ENCODE measurements around the gene ZCCHC17. TPM values are rescaled to one million over a fixed set of nuclear protein-coding genes. Genes with fewer than 3 reads are reported as not detected.

Gene ZCCHC17
- total RNA-seq, 1 donor = 30.4 TPM

GRCh38 chr1:31364561-31365250 is 67.9 kb downstream of the ZCCHC17 start:
- Histone ChIP-seq H3K4me1 (ENCODE audit: insufficient read depth, low read length) (no peaks in the 10 kb centered on the region), H3K4me3 (ENCODE audit: insufficient read depth, low read length) (no peak overlapping the region), H3K4me2 (ENCODE audit: insufficient read depth, low read length) (no peak overlapping the region), H2AFZ (ENCODE audit: low read length) (no peak overlapping the region), H4K20me1 (ENCODE audit: insufficient read depth, low read length) (peaks cover 3% of the 10 kb centered on the region), H3K79me2 (ENCODE audit: insufficient read depth, low read length) (no peaks in the 10 kb centered on the region), H3K9me3 (ENCODE audit: low read depth, low read length) (no peaks in the 10 kb centered on the region), H3K27ac (ENCODE audit: low read depth, low read length) (no peak overlapping the region), H3K27me3 (ENCODE audit: insufficient read depth, low read length) (no peaks in the 10 kb centered on the region), H3K36me3 (ENCODE audit: insufficient read depth, low read length) (peaks cover 38% of the 10 kb centered on the region)
- no peak for TF ChIP-seq CTCF (IDR thresholded peaks at IDR 0.05; ENCODE audit: extremely low read depth, low read depth, low read length)
- DNase-seq (ENCODE audit: insufficient read length, low spot score, missing footprints) = no peak

- Histone ChIP-seq H3K4me1 (ENCODE audit: insufficient read depth, low read length) (no peaks in the 10 kb centered on the region), H3K79me2 (ENCODE audit: insufficient read depth, low read length) (no peaks in the 10 kb centered on the region), H3K27me3 (ENCODE audit: insufficient read depth, low read length) (no peaks in the 10 kb centered on the region), H3K27ac (ENCODE audit: low read depth, low read length) (no peak overlapping the region), H3K4me2 (ENCODE audit: insufficient read depth, low read length) (no peak overlapping the region), H3K9me3 (ENCODE audit: low read depth, low read length) (no peaks in the 10 kb centered on the region), H4K20me1 (ENCODE audit: insufficient read depth, low read length) (peaks cover 3% of the 10 kb centered on the region), H3K4me3 (ENCODE audit: insufficient read depth, low read length) (no peak overlapping the region), H2AFZ (ENCODE audit: low read length) (no peak overlapping the region), H3K36me3 (ENCODE audit: insufficient read depth, low read length) (peaks cover 29% of the 10 kb centered on the region)
- TF ChIP-seq CTCF (IDR thresholded peaks at IDR 0.05; ENCODE audit: extremely low read depth, low read depth, low read length) = no peak
- no peak for DNase-seq (ENCODE audit: insufficient read length, low spot score, missing footprints)
These were observed 70.0 kb downstream of the ZCCHC17 start for GRCh38 chr1:31366796-31367195.

- no peak for TF ChIP-seq CTCF (IDR thresholded peaks at IDR 0.05; ENCODE audit: extremely low read depth, low read depth, low read length)
- no peak overlapping the region for H2AFZ ChIP-seq (ENCODE audit: low read length)
These were observed 71.8 kb downstream of the ZCCHC17 start for GRCh38 chr1:31368611-31369107.

GRCh38 chr1:31370021-31370420 is 73.2 kb downstream of the ZCCHC17 start:
- Histone ChIP-seq H2AFZ (ENCODE audit: low read length) (no peak overlapping the region), H3K27me3 (ENCODE audit: insufficient read depth, low read length) (no peaks in the 10 kb centered on the region), H4K20me1 (ENCODE audit: insufficient read depth, low read length) (no peaks in the 10 kb centered on the region), H3K79me2 (ENCODE audit: insufficient read depth, low read length) (no peaks in the 10 kb centered on the region), H3K4me1 (ENCODE audit: insufficient read depth, low read length) (peaks cover 22% of the 10 kb centered on the region), H3K36me3 (ENCODE audit: insufficient read depth, low read length) (peaks cover 18% of the 10 kb centered on the region), H3K4me3 (ENCODE audit: insufficient read depth, low read length) (no peak overlapping the region), H3K4me2 (ENCODE audit: insufficient read depth, low read length) (no peak overlapping the region), H3K27ac (ENCODE audit: low read depth, low read length) (no peak overlapping the region), H3K9me3 (ENCODE audit: low read depth, low read length) (no peaks in the 10 kb centered on the region)
- no peak for DNase-seq (ENCODE audit: insufficient read length, low spot score, missing footprints)
- no peak for TF ChIP-seq CTCF (IDR thresholded peaks at IDR 0.05; ENCODE audit: extremely low read depth, low read depth, low read length)

More at GRCh38 chr1:31368611-31369107, 71.8 kb downstream of the ZCCHC17 start:
- Histone ChIP-seq H3K27me3 (ENCODE audit: insufficient read depth, low read length) (no peaks in the 10 kb centered on the region), H3K79me2 (ENCODE audit: insufficient read depth, low read length) (no peaks in the 10 kb centered on the region), H3K36me3 (ENCODE audit: insufficient read depth, low read length) (peaks cover 28% of the 10 kb centered on the region), H3K4me1 (ENCODE audit: insufficient read depth, low read length) (peaks cover 8% of the 10 kb centered on the region), H4K20me1 (ENCODE audit: insufficient read depth, low read length) (no peaks in the 10 kb centered on the region), H3K9me3 (ENCODE audit: low read depth, low read length) (no peaks in the 10 kb centered on the region), H3K4me3 (ENCODE audit: insufficient read depth, low read length) (no peak overlapping the region), H3K4me2 (ENCODE audit: insufficient read depth, low read length) (no peak overlapping the region), H3K27ac (ENCODE audit: low read depth, low read length) (no peak overlapping the region)
- no peak for DNase-seq (ENCODE audit: insufficient read length, low spot score, missing footprints)
